ENCODE data around the gene EYA2.

- TF ChIP-seq EP300 (IDR thresholded peaks at IDR 0.05) = no peak
- TF ChIP-seq CTCF (IDR thresholded peaks at IDR 0.05) = no peak
- no peak for TF ChIP-seq POLR2A (IDR thresholded peaks at IDR 0.05)
Observed at GRCh38 chr20:46987001-46987400, 92.4 kb downstream of the EYA2 start.

All from gastroesophageal sphincter (tissue), 3 donors.